NCI-H2171 (cell line): ENCODE measurements around the gene NSMCE3.

Experiments used
- DNase-seq: peaks from one replicate; lab custom pipeline; 2025; lab: John Stamatoyannopoulos, UW

NSMCE3 gene

DNA sequence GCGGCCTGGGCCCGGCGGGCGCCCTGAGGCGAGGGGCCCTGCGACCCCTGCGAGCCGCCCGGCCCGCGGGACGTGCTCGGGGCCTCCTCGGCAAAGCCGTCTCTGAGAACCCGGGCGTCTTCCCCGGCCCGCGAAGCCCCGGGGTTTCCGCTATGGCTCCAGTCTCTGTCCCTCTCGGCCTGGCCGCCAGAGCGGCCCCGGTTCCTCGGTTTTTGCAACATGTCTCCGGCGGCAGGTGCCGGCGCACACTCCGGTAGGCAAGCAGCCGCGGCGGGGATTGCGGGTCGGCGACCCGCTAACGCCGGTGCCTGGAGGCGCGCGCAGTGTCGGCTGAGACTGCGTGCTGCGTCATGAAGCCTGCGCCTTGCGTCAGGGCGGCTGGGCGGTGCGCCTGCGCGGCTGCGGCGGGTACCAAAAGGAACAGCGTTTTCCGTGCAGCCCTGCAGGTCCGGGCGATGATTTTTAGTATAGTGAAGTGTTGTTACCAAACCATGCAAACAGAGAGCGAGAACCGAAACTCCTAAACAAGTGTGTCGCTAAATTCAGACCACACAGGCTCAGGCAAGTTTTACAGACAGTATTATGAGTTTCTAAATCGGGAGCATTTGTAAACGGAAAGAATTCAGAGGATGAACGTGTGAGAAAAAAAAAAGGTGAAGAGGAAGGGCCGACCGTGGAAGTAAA, at the start of gene NSMCE3:
NSMCE3 (minus strand) TSS at position 338 of the 684 bp plus-strand sequence; CDS start at position 221, 117 bp downstream.
- DNase-seq: peak; percentile 86

- DNase-seq: no peak
Observed at GRCh38 chr15:29316422-29316821, 46.8 kb upstream of the NSMCE3 start.

DNA sequence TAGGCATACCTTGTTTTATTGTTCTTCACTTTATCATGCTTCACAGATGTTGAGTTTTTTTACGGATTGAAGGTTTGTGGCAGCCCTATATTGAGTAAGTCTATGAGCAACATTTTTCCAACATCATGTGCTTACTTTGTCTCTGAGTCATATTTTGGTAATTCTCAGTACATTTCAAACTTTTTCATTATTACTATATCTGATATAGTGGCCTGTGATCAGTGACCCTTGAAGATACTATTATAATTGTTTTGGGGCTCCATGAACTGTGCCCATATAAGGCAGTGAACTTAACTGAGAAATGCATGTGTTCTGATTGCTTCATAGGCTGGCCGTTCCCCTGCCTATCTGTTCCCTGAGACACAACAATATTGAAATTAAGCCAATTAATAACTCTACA, 42.8 kb upstream of the NSMCE3 start:
- DNase-seq: no peak

DNA sequence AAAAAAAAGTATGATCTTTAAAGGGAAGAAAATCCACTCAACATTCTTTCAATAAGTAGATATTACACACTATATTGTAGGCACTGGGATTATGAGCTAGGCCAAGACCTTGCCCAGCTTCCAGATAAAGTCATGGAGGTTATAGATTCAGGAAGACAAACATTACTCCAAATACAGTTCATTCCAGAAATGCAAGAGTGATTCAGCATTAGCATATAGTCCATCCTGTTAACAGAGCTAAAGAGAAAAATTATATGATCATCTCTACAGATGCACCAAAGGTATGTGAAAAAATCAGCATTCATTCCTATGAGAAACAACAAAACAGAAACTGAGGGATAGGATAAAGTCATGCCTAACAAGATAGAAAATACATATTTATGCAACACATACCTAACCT, 42.1 kb upstream of the NSMCE3 start:
- no peak for DNase-seq

DNA sequence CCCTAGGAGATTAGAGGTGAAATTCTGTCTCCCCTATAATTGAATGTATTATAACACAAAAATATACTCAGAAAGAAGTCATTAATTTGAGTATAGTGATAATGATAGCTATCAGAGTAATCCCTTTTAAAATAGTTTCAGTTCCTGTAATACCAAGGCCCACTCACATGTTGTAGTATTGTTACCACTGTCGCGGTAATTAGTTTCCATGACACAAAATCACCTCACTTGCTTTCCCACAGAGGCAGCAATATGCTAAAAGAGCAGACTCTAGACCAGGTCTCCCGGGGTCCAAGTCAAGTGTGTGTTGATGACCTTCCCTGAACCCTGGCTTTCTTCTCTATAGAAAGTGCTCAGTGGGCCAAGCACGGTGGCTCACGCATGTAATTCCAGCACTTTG, 39.5 kb upstream of the NSMCE3 start:
- no peak for DNase-seq

- DNase-seq: no peak
Observed at GRCh38 chr15:29308299-29308698, 38.7 kb upstream of the NSMCE3 start.

DNA sequence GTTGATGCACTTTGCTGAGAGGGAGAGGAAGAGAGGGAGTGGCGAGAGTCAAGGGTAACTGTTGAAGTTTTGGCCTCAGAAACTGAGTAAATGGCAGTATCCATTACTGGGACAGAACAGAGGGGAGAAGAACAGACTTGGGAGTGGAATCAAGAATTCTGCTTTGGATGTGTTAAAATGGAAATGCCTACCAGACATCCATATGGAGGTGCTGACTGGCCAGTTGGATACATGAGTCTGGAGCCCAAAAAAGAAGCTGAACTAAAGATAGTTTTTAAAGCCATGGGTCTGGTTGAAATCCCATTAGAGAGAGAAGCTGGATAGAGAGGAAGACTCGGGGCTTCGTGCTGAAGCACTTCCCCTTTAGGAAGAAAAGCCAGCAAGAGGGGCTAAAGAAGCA, 35.9 kb upstream of the NSMCE3 start:
- no peak for DNase-seq

DNA sequence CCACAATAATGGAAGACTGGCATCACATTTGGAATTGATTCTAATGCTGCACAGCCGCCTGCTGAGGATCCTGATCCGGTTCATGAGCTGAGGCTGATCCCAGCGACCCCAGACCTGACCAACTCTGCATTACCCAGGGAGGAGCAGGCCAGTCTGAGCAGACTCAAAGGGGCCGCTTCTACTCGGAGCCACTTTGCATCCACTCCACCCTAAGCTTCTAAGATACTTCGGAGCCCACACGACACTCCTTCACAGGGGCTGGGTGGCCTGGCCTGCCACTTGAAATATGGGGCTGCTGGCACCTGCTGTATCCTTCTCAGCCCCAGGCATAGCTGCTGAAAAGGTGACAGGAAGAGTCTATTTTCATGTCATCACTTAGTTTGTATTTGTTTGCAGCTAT, 33.2 kb upstream of the NSMCE3 start:
- no peak for DNase-seq

GRCh38 chr15:29299784-29300183, 30.2 kb upstream of the NSMCE3 start:
- no peak for DNase-seq

DNA sequence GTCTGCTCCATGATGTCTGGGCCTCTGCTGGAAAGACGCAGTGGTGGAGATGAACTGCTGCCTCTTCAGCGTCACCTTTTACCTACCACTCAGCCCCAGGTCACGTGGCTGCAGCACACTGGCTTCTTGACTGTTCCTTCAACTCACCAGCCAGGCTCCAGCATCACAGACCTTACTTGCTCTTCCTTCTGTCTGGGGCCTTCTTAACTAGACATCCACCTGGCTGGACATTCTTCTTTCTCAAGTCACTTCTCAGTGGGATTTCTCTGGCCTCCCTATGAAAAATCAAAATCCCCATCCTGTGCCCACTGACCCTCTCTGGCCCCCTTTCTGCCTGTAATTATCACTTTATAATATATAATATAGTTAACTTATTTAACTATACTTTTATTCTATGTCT, 29.7 kb upstream of the NSMCE3 start:
- no peak for DNase-seq

- DNase-seq: no peak
Observed at GRCh38 chr15:29294732-29295325, 25.2 kb upstream of the NSMCE3 start.

GRCh38 chr15:29291067-29291845, 21.6 kb upstream of the NSMCE3 start:
- no peak for DNase-seq

- no peak for DNase-seq
Observed at GRCh38 chr15:29289173-29289572, 19.6 kb upstream of the NSMCE3 start.

DNA sequence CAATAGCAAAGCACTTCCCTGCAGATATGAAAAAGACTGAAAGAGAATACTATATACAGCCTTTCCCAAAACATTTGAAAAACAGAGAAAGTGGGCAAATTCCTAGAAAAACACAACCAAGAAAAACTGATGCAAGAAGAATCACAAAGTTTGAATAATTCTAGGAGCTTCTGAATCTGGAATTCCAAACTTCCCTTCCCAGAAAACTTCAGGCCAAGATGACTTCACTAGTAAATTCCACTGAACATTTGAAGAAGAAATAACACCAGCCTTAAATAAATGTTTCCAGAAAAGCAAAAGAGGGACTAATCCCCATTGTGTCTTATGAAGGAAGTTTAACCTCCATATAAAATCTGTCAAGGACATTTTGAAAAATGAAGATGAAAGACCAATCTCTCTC, 15.8 kb upstream of the NSMCE3 start:
- DNase-seq: no peak

- DNase-seq: no peak
Observed at GRCh38 chr15:29283381-29283780, 13.8 kb upstream of the NSMCE3 start.

GRCh38 chr15:29280514-29280913, 10.9 kb upstream of the NSMCE3 start:
- DNase-seq: no peak

DNA sequence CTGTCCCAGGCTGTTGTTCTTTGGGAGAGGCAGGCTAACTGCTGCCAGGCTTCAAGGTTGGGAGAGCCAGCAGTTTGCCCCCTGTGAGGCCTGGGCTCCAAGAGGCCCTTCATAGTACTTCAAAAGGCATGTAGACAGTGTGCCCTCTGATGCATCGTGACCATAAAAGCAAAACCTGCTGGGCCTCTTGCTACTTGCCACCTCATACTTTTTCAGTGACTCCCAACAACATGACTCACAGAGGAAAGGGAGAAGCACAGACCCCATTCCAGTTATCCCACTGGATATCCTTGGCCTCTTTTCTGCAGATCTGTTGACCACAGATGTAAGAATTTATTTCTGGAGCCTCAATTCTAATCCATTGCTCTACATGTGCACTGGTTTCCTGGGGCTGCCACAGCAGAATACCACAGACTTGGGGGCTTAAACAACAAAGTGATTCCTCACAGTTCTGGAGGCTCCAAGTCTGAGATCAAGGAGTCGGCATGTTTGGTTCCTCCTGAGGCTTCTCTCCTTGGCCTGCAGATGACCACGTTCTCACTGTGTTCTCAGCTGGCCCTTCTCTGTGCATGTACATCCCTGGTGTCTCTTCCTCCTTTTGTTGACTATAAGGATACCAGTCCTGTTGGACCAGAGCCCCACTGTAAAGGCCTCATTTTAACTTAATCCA, 8.9 kb upstream of the NSMCE3 start:
- DNase-seq: no peak

GRCh38 chr15:29276366-29276765, 6.7 kb upstream of the NSMCE3 start:
- no peak for DNase-seq

DNA sequence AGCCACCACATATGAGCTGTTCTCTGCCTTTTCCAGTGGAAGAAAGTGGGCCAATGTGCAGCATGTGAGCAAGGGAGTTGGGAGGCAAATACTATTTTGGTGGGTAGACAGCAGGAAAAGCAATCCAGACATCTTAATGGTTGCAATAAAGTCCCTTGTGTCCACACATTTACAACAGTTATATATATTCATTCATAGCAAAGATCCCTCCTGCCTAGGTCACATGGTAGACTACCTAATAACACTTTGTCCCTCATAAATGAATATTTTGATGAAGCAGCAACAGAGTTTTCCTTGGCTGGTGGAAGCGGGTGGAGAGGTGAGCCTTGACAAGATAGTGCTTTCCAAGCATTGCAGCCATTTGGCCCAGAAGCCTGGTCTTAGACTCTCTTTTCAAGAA, 6.2 kb upstream of the NSMCE3 start:
- DNase-seq: no peak

GRCh38 chr15:29274946-29275345, 5.3 kb upstream of the NSMCE3 start:
- no peak for DNase-seq

DNA sequence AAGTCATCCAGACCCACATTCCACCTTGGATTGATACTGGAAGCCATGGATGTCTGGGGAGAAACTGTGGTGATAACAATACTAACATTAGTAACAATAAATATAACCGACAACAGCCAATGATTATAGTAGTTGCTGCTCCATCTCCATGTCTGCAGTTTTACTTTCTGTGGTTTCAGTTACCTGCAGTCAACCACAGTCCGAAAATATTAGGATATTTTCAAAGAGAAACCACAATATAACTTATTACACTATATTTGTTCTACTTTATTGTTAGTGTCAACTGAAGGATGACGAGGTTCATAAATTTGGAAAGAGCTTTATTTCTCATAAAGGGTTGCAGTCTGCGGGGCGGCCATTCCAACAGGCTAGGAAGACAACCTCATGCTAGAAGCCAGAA, 2.6 kb upstream of the NSMCE3 start:
- DNase-seq: no peak

DNA sequence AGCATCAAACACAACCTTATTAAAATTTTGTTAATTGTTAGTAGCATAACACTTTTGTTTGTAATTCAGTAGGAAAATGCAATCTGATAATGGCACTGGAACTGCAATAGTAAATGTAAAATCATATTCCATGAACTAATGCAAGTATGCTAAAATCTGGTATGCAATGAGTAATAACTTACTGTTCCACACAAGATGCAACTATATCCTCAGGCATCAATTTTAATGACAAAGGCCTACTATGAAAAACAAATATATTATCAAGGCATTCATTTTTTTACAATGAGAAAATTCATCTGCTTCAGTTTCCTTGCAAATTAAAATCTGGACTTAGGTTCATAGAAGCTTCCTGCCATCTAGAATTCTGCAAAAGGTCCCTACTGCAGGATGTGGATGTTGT, 1.4 kb upstream of the NSMCE3 start:
- DNase-seq: no peak
